ENCODE data around the gene COQ10A. TPM values are rescaled to one million over a fixed set of nuclear protein-coding genes. Genes with fewer than 3 reads are reported as not detected.

COQ10A gene
- polyA plus RNA-seq, 3 donors, result 1.7 to 13.5 (median 2.0) TPM

DNA sequence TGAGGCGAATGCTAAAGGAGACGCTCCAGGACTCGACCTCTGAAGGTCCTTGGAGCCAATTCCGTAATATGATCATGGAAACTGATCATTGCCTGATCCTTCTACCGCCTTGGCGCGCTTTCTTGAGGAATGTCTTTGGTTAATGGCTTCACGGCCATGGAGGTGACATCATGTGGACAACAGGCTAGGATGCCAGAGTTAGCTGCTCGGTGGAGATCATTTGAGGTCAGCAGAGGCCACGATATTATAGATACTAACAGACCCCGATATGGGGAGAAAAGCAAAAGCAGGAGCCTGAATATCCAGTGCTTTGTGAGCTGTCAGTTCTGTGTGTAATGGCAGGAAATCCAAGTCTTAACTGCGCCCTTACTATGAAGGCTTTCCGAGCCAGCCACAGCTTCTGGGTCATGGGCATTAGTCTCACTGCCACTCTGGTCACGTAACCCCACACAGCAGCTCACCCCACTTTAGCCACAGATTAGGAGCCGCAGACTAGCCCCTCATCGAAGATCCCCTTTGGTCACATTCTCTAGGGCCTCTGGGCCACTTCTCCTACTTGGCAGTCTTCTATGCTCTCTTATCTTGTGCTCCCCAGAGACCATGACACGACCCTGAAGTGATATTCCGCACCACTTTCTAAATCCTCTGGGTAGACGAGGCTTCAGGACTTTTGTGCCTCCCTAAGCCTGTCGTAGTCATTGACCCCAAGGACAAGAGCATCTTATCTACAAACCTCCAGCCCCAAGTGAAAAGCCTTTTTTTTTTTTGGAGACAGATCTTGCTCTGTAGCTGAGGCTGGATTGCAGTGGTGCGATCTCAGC is 34.1 kb downstream of the COQ10A start:
- Histone ChIP-seq H3K27me3 (ENCODE audit: control insufficient read depth in 2 of 2, insufficient read depth in 2 of 2, low read length in 2 of 2) (no peaks in the 10 kb centered on the region), H4K20me1 (ENCODE audit: insufficient read depth, low read length) (peaks cover 39% of the 10 kb centered on the region), H3K9me3 (replicated peaks in 1 of 2; ENCODE audit: control insufficient read depth in 1 of 2, insufficient read depth in 1 of 2, low read length in 2 of 2) (no peaks in the 10 kb centered on the region), H3K79me2 (ENCODE audit: insufficient read depth, low read length) (peaks cover 53% of the 10 kb centered on the region), H2AFZ (ENCODE audit: insufficient read depth, low read depth, low read length, poor library complexity, severe bottlenecking) (peak overlapping the region; percentile 86), H3K9ac (ENCODE audit: insufficient read depth, low read length, poor library complexity, severe bottlenecking) (peak overlapping the region; percentile 94), H3K36me3 (replicated peaks in 1 of 2; ENCODE audit: control insufficient read depth in 1 of 2, insufficient read depth in 2 of 2, low read length in 2 of 2) (peaks cover 7 to 29% of the 10 kb centered on the region in 2 donors), H3K4me2 (replicated peaks; ENCODE audit: extremely low read depth, low read length, poor library complexity, severe bottlenecking) (peak overlapping the region; percentile 99), H3K4me3 (replicated peaks in 1 of 3; ENCODE audit: low read depth in 2 of 3, low read length in 3 of 3) (peak overlapping the region in 2 of 3 experiments; percentile 7 to 84), H3K27ac (ENCODE audit: low read depth in 1 of 2, low read length in 2 of 2) (peak overlapping the region; percentile 84 to 95), H3K4me1 (ENCODE audit: control insufficient read depth in 1 of 2, insufficient read depth in 2 of 2, low read length in 2 of 2) (peaks cover 41 to 49% of the 10 kb centered on the region in 2 donors)
- H3K9me3 Mint-ChIP-seq, result no peaks in the 10 kb centered on the region
- H3K4me1 Mint-ChIP-seq, result peaks cover 50% of the 10 kb centered on the region
- H3K27me3 Mint-ChIP-seq (ENCODE audit: low read depth in 3 of 3), result peaks cover 0 to 2% (median 0%) of the 10 kb centered on the region in 3 donors
- peaks cover 16 to 25% of the 10 kb centered on the region in 2 donors for H3K36me3 Mint-ChIP-seq
- intact Hi-C loops (cut with micrococcal nuclease), result loop anchor here (2.0 kb wide), 2 partner anchors 14 to 60 kb away; partner anchors contain the start of genes CNPY2 (in 1 of the 2) and STAT2 (in 1 of the 2)
- no peak for DNase-seq
- H3K27ac Mint-ChIP-seq, result peak overlapping the region; percentile 94 to 97 (median 96)
- peak overlapping the region; percentile 86 to 93 for H3K4me3 Mint-ChIP-seq
- TF ChIP-seq CTCF (IDR thresholded peaks at IDR 0.05), result no peak
- WGBS (ENCODE audit: insufficient coverage), result 62% methylated on average over 19 of the region's 21 CpGs

DNA sequence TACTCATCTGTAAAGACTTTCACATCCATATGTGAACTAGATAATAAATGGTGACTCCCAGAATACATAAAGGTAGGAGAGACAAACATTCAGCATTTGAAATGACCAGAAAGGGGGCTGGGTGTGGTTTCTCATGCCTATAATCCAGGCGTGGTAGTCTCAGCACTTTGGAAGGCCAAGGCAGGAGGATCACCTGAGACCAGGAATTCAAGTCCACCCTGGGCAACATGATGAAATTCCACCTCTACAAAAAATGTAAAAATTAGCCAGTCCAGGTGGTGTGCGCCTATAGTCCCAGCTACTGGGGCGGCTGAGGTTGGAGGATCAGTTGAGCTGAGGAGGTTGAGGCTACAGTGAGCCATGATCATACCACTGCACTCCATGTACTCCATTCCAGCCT is 37.5 kb downstream of the COQ10A start:
- intact Hi-C loops (cut with micrococcal nuclease), result no loop called here
- H4K20me1 ChIP-seq (ENCODE audit: insufficient read depth, low read length), result peaks cover 5% of the 10 kb centered on the region
- no peak overlapping the region for H3K4me3 ChIP-seq (replicated peaks in 1 of 3; ENCODE audit: low read depth in 2 of 3, low read length in 3 of 3)
- no peak overlapping the region for H3K27ac ChIP-seq (ENCODE audit: low read depth in 1 of 2, low read length in 2 of 2)
- H2AFZ ChIP-seq (ENCODE audit: insufficient read depth, low read depth, low read length, poor library complexity, severe bottlenecking), result no peak overlapping the region
- Mint-ChIP-seq H3K9me3 (no peaks in the 10 kb centered on the region), H3K36me3 (peaks cover 18 to 29% of the 10 kb centered on the region in 2 donors), H3K4me1 (peaks cover 19% of the 10 kb centered on the region), H3K4me3 (no peak overlapping the region), H3K27me3 (ENCODE audit: low read depth in 3 of 3) (no peaks in the 10 kb centered on the region), H3K27ac (peak overlapping the region in 2 of 7 donors; percentile 25 to 46)
- no peak for TF ChIP-seq CTCF (IDR thresholded peaks at IDR 0.05)
- H3K4me1 ChIP-seq (ENCODE audit: control insufficient read depth in 1 of 2, insufficient read depth in 2 of 2, low read length in 2 of 2), result peaks cover 13 to 15% of the 10 kb centered on the region in 2 donors
- H3K27me3 ChIP-seq (ENCODE audit: control insufficient read depth in 2 of 2, insufficient read depth in 2 of 2, low read length in 2 of 2), result no peaks in the 10 kb centered on the region
- no peak overlapping the region for H3K4me2 ChIP-seq (replicated peaks; ENCODE audit: extremely low read depth, low read length, poor library complexity, severe bottlenecking)
- DNase-seq, result no peak
- no peaks in the 10 kb centered on the region for H3K9me3 ChIP-seq (replicated peaks in 1 of 2; ENCODE audit: control insufficient read depth in 1 of 2, insufficient read depth in 1 of 2, low read length in 2 of 2)
- H3K36me3 ChIP-seq (replicated peaks in 1 of 2; ENCODE audit: control insufficient read depth in 1 of 2, insufficient read depth in 2 of 2, low read length in 2 of 2), result peaks cover 27 to 42% of the 10 kb centered on the region in 2 donors
- peaks cover 19% of the 10 kb centered on the region for H3K79me2 ChIP-seq (ENCODE audit: insufficient read depth, low read length)
- WGBS (ENCODE audit: insufficient coverage), result no CpG with 5 or more reads among the region's 3 CpGs
- no peak overlapping the region for H3K9ac ChIP-seq (ENCODE audit: insufficient read depth, low read length, poor library complexity, severe bottlenecking)
